Mesendoderm (in vitro differentiated cells): Measurements from ENCODE around the gene LRRC45.

Experiments
- DNase-seq: peaks from one replicate; pipeline ENCODE4 v3.0.0; 2013
- H2AK5ac ChIP-seq: 2 replicates; pipeline ENCODE4 v1.6.1; 2013; ENCODE audit warnings: low read length, inconsistent platforms
- H2BK120ac ChIP-seq: 2 replicates; pipeline ENCODE4 v1.6.1; 2013; ENCODE audit warnings: low read depth, mild to moderate bottlenecking, low read length, moderate library complexity, mixed read lengths
- H2BK15ac ChIP-seq: replicated peaks from 2 replicates; pipeline ENCODE4 v1.6.1; 2013; ENCODE audit warnings: low read depth, mild to moderate bottlenecking, moderate library complexity
- H2BK5ac ChIP-seq: 2 replicates; pipeline ENCODE4 v1.6.1; 2013; ENCODE audit warnings: low read length, inconsistent platforms
- H3K18ac ChIP-seq: 2 replicates; pipeline ENCODE4 v1.6.1; 2013; ENCODE audit warnings: mild to moderate bottlenecking, low read length, mixed read lengths
- H3K23ac ChIP-seq: one replicate; pipeline ENCODE4 v1.6.1; 2013; ENCODE audit warnings: low read length
- H3K27ac ChIP-seq: 2 replicates; pipeline ENCODE4 v1.5.1; 2013; ENCODE audit warnings: low read depth, mild to moderate bottlenecking, inconsistent platforms, low read length, moderate library complexity
- H3K27me3 ChIP-seq: 2 replicates; pipeline ENCODE4 v1.6.1; 2013; ENCODE audit warnings: low read length, control low read depth, mild to moderate bottlenecking, inconsistent platforms; ENCODE audit not compliant: insufficient read depth, poor library complexity
- H3K36me3 ChIP-seq: 2 replicates; pipeline ENCODE4 v1.6.1; 2013; ENCODE audit warnings: low read length, inconsistent platforms; ENCODE audit not compliant: control insufficient read depth, insufficient read depth
- H3K4ac ChIP-seq: one replicate; pipeline ENCODE4 v1.6.1; 2013; ENCODE audit warnings: low read depth, mild to moderate bottlenecking, low read length, moderate library complexity
- H3K4me1 ChIP-seq: 2 replicates; pipeline ENCODE4 v1.6.1; 2013; ENCODE audit warnings: low read depth, low read length, inconsistent platforms; ENCODE audit not compliant: control insufficient read depth
- H3K4me2 ChIP-seq: 2 replicates; pipeline ENCODE4 v1.6.1; 2013; ENCODE audit warnings: low read length
- H3K4me3 ChIP-seq: 2 replicates; pipeline ENCODE4 v1.5.1; 2013; ENCODE audit warnings: mild to moderate bottlenecking, low read length
- H3K56ac ChIP-seq: one replicate; pipeline ENCODE4 v1.6.1; 2013; ENCODE audit warnings: low read length
- H3K79me1 ChIP-seq: 2 replicates; pipeline ENCODE4 v1.6.1; 2013; ENCODE audit warnings: low read length, inconsistent platforms
- H3K79me2 ChIP-seq: 2 replicates; pipeline ENCODE4 v1.6.1; 2013; ENCODE audit warnings: mild to moderate bottlenecking, low read length; ENCODE audit not compliant: control insufficient read depth, insufficient read depth
- H3K9ac ChIP-seq: 2 replicates; pipeline ENCODE4 v1.6.1; 2013; ENCODE audit warnings: low read length, inconsistent platforms
- H4K5ac ChIP-seq: one replicate; pipeline ENCODE4 v1.6.1; 2013; ENCODE audit warnings: low read length
- H4K8ac ChIP-seq: one replicate; pipeline ENCODE4 v1.6.1; 2013; ENCODE audit warnings: low read depth, mild to moderate bottlenecking, control low read depth, low read length, moderate library complexity
- WGBS: extraction: QIAGEN DNeasy Blood & Tissue Kit; methylation state at CpG from one replicate; pipeline ENCODE4 v1.1.7; 2013; ENCODE audit warnings: low lambda C conversion rate, missing lambda C conversion rate; ENCODE audit not compliant: insufficient coverage; ENCODE audit errors: extremely low coverage; 5-methylcytosine and 5-hydroxymethylcytosine counted together

LRRC45 gene

GRCh38 chr17:82016061-82016874 lies 6.8 kb upstream of the LRRC45 start:
- no peaks in the 10 kb centered on the region for H3K27me3 ChIP-seq
- H3K23ac ChIP-seq: no peak overlapping the region
- no peak for DNase-seq
- no peak overlapping the region for H3K4me3 ChIP-seq
- no peak overlapping the region for H4K8ac ChIP-seq
- H3K27ac ChIP-seq: no peak overlapping the region
- H2AK5ac ChIP-seq: no peak overlapping the region
- H3K18ac ChIP-seq: no peak overlapping the region
- no peak overlapping the region for H2BK15ac ChIP-seq
- H3K9ac ChIP-seq: no peak overlapping the region
- no peak overlapping the region for H2BK5ac ChIP-seq
- H3K36me3 ChIP-seq: no peaks in the 10 kb centered on the region
- H4K5ac ChIP-seq: no peak overlapping the region
- H3K4ac ChIP-seq: no peak overlapping the region
- no peaks in the 10 kb centered on the region for H3K4me1 ChIP-seq
- H3K79me2 ChIP-seq: peaks cover under 1% of the 10 kb centered on the region
- no peak overlapping the region for H3K56ac ChIP-seq
- peaks cover under 1% of the 10 kb centered on the region for H3K79me1 ChIP-seq
- H2BK120ac ChIP-seq: no peak overlapping the region
- H3K4me2 ChIP-seq: no peak overlapping the region
- WGBS: no CpG with 5 or more reads among the region's 28 CpGs

GRCh38 chr17:82016875-82017459 lies 6.1 kb upstream of the LRRC45 start:
- WGBS: no CpG with 5 or more reads among the region's 24 CpGs

GRCh38 chr17:82017612-82018151 lies 5.4 kb upstream of the LRRC45 start:
- no peak overlapping the region for H3K9ac ChIP-seq
- no peak for DNase-seq
- no peak overlapping the region for H4K5ac ChIP-seq
- H3K4me3 ChIP-seq: no peak overlapping the region
- WGBS: no CpG with 5 or more reads among the region's 13 CpGs
- H3K4ac ChIP-seq: no peak overlapping the region
- H3K23ac ChIP-seq: no peak overlapping the region
- H3K79me2 ChIP-seq: peaks cover 8% of the 10 kb centered on the region
- no peak overlapping the region for H3K56ac ChIP-seq
- H3K79me1 ChIP-seq: peaks cover 8% of the 10 kb centered on the region
- no peak overlapping the region for H2BK15ac ChIP-seq
- no peaks in the 10 kb centered on the region for H3K36me3 ChIP-seq
- H3K4me1 ChIP-seq: no peaks in the 10 kb centered on the region
- H3K27ac ChIP-seq: no peak overlapping the region
- no peaks in the 10 kb centered on the region for H3K27me3 ChIP-seq
- H3K4me2 ChIP-seq: no peak overlapping the region
- no peak overlapping the region for H3K18ac ChIP-seq
- no peak overlapping the region for H2BK120ac ChIP-seq
- no peak overlapping the region for H2BK5ac ChIP-seq
- no peak overlapping the region for H2AK5ac ChIP-seq
- no peak overlapping the region for H4K8ac ChIP-seq

More at GRCh38 chr17:82016875-82017459, 6.1 kb upstream of the LRRC45 start:
- Histone ChIP-seq H3K18ac (no peak overlapping the region), H3K27ac (no peak overlapping the region), H2BK5ac (no peak overlapping the region), H2BK15ac (no peak overlapping the region), H3K36me3 (no peaks in the 10 kb centered on the region), H3K4me2 (no peak overlapping the region), H3K56ac (no peak overlapping the region), H3K9ac (no peak overlapping the region), H4K5ac (no peak overlapping the region), H3K79me1 (peaks cover 5% of the 10 kb centered on the region), H3K4me3 (no peak overlapping the region), H2AK5ac (no peak overlapping the region), H4K8ac (no peak overlapping the region), H2BK120ac (no peak overlapping the region), H3K23ac (no peak overlapping the region), H3K4ac (no peak overlapping the region), H3K79me2 (peaks cover 4% of the 10 kb centered on the region), H3K4me1 (no peaks in the 10 kb centered on the region), H3K27me3 (no peaks in the 10 kb centered on the region)
- DNase-seq: no peak

GRCh38 chr17:82018152-82018988 lies 4.7 kb upstream of the LRRC45 start:
- Histone ChIP-seq H2BK120ac (no peak overlapping the region), H3K56ac (no peak overlapping the region)
- no CpG with 5 or more reads among the region's 19 CpGs for WGBS

GRCh38 chr17:82018989-82019689 lies 4.0 kb upstream of the LRRC45 start:
- Histone ChIP-seq H4K8ac (no peak overlapping the region), H4K5ac (no peak overlapping the region), H3K36me3 (no peaks in the 10 kb centered on the region), H3K4me3 (no peak overlapping the region), H3K4me2 (no peak overlapping the region), H3K4ac (no peak overlapping the region), H2BK5ac (no peak overlapping the region), H3K79me1 (peaks cover 8% of the 10 kb centered on the region), H3K4me1 (no peaks in the 10 kb centered on the region), H3K9ac (no peak overlapping the region), H3K56ac (no peak overlapping the region), H3K79me2 (peaks cover 8% of the 10 kb centered on the region), H3K27me3 (no peaks in the 10 kb centered on the region), H2BK15ac (no peak overlapping the region), H3K18ac (no peak overlapping the region), H2BK120ac (no peak overlapping the region), H3K27ac (no peak overlapping the region), H3K23ac (no peak overlapping the region), H2AK5ac (no peak overlapping the region)
- WGBS: no CpG with 5 or more reads among the region's 33 CpGs
- DNase-seq: no peak

More at GRCh38 chr17:82018152-82018988, 4.7 kb upstream of the LRRC45 start:
- Histone ChIP-seq H3K23ac (no peak overlapping the region), H2AK5ac (no peak overlapping the region), H3K36me3 (no peaks in the 10 kb centered on the region), H3K27me3 (no peaks in the 10 kb centered on the region), H3K4me1 (no peaks in the 10 kb centered on the region), H3K4me2 (no peak overlapping the region), H3K4ac (no peak overlapping the region), H3K4me3 (no peak overlapping the region), H3K79me2 (peaks cover 8% of the 10 kb centered on the region), H4K8ac (no peak overlapping the region), H2BK5ac (no peak overlapping the region), H3K18ac (no peak overlapping the region), H3K27ac (no peak overlapping the region), H3K9ac (no peak overlapping the region), H3K79me1 (peaks cover 8% of the 10 kb centered on the region), H4K5ac (no peak overlapping the region), H2BK15ac (no peak overlapping the region)
- DNase-seq: no peak
